KMS-11 (cell line): ENCODE data around the gene AEN.

Experiments
- H2AFZ ChIP-seq: fragments of 200-600 bp; sonication (generic); 2 replicates; pipeline ENCODE4 v1.6.1; 2016; ENCODE audit warnings: antibody characterized with exemption, mixed run types, low read depth
- H3K27ac ChIP-seq: fragments of 200-600 bp; sonication (generic); 2 replicates; pipeline ENCODE4 v1.6.1; 2016; ENCODE audit warnings: mild to moderate bottlenecking, mixed run types
- H3K27me3 ChIP-seq: fragments of 200-600 bp; sonication (generic); 2 replicates; pipeline ENCODE4 v1.6.1; 2017; ENCODE audit warnings: mild to moderate bottlenecking, low read depth, mixed run types, moderate library complexity; ENCODE audit not compliant: insufficient read depth
- H3K36me3 ChIP-seq: fragments of 200-600 bp; sonication (generic); 2 replicates; pipeline ENCODE4 v1.6.1; 2017; ENCODE audit warnings: mild to moderate bottlenecking, mixed run types; ENCODE audit not compliant: insufficient read depth
- H3K4me1 ChIP-seq: fragments of 200-600 bp; sonication (generic); 2 replicates; pipeline ENCODE4 v1.6.1; 2016; ENCODE audit warnings: mild to moderate bottlenecking, low read depth, mixed run types; ENCODE audit not compliant: poor library complexity, severe bottlenecking
- H3K4me2 ChIP-seq: fragments of 200-600 bp; sonication (generic); 2 replicates; pipeline ENCODE4 v1.7.0; 2016; ENCODE audit warnings: mild to moderate bottlenecking, mixed run types
- H3K4me3 ChIP-seq: fragments of 200-600 bp; sonication (generic); IDR thresholded peaks from 2 replicates; pipeline ENCODE4 v1.6.1; 2017; ENCODE audit warnings: low read depth, low read length, mixed read lengths; ENCODE audit not compliant: insufficient read depth
- H3K79me2 ChIP-seq: fragments of 200-600 bp; sonication (generic); 2 replicates; pipeline ENCODE4 v1.6.1; 2016; ENCODE audit warnings: low read depth, mixed run types; ENCODE audit not compliant: insufficient read depth
- H3K9ac ChIP-seq: fragments of 200-600 bp; sonication (generic); 2 replicates; pipeline ENCODE4 v1.6.1; 2016; ENCODE audit warnings: mild to moderate bottlenecking, mixed run types
- H4K20me1 ChIP-seq: fragments of 200-600 bp; sonication (generic); 2 replicates; pipeline ENCODE4 v1.6.1; 2016; ENCODE audit warnings: mild to moderate bottlenecking, mixed run types; ENCODE audit not compliant: insufficient read depth
- TF ChIP-seq, protein P1 (sequence below): fragments of 200-600 bp; sonication (generic); conservative IDR thresholded peaks from 2 replicates; pipeline ENCODE4 v1.6.1; 2017; ENCODE audit warnings: low read depth, mild to moderate bottlenecking, antibody characterized with exemption, low read length, moderate library complexity, mixed read lengths

The AEN gene

DNA sequence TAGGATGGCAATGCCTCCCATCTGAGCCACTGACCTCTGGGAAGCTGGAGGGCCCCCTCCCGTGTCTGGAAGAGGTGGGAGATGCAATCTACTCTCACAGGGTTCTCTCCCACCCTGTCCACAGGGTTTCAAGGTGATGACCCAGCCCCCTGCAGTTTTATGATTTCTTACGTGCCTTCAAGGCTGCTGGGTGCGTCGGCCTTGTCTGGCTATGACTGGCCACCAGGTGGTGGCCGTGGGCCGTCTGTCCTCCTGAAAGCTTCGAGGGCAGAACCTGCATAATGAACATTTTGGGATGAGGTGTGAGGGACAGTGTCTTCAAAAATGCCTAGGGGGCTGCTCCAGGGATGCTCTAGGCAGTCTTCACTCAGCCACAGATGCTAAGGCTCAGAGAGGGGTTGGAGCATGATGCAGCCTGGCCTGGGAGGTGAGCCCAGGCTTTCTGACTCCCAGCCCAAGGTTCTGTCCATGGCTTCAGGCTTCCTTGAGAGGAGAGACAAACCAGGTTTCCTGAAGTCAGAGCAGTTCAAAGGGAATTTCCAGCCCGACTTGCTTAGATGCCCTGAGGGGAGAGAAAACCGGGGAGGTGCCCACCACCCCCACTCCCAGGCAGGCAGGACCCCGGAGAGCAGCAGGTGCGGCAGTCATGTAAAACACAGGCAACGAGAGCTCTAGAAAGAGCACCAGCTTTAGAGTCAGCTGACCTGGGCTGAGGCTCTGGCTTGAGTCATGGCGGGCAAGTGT, 36.4 kb downstream of the AEN start:
- Histone ChIP-seq H3K36me3 (no peaks in the 10 kb centered on the region), H3K27ac (no peak overlapping the region), H3K4me3 (no peak overlapping the region), H2AFZ (no peak overlapping the region), H3K9ac (no peak overlapping the region), H3K27me3 (no peaks in the 10 kb centered on the region), H4K20me1 (no peaks in the 10 kb centered on the region), H3K4me1 (peaks cover 17% of the 10 kb centered on the region), H3K79me2 (no peaks in the 10 kb centered on the region), H3K4me2 (peak overlapping the region; percentile 36; the same call in 1 of the 2 replicates)
- TF ChIP-seq, protein P1, sequence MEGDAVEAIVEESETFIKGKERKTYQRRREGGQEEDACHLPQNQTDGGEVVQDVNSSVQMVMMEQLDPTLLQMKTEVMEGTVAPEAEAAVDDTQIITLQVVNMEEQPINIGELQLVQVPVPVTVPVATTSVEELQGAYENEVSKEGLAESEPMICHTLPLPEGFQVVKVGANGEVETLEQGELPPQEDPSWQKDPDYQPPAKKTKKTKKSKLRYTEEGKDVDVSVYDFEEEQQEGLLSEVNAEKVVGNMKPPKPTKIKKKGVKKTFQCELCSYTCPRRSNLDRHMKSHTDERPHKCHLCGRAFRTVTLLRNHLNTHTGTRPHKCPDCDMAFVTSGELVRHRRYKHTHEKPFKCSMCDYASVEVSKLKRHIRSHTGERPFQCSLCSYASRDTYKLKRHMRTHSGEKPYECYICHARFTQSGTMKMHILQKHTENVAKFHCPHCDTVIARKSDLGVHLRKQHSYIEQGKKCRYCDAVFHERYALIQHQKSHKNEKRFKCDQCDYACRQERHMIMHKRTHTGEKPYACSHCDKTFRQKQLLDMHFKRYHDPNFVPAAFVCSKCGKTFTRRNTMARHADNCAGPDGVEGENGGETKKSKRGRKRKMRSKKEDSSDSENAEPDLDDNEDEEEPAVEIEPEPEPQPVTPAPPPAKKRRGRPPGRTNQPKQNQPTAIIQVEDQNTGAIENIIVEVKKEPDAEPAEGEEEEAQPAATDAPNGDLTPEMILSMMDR: peak; percentile 75

DNA sequence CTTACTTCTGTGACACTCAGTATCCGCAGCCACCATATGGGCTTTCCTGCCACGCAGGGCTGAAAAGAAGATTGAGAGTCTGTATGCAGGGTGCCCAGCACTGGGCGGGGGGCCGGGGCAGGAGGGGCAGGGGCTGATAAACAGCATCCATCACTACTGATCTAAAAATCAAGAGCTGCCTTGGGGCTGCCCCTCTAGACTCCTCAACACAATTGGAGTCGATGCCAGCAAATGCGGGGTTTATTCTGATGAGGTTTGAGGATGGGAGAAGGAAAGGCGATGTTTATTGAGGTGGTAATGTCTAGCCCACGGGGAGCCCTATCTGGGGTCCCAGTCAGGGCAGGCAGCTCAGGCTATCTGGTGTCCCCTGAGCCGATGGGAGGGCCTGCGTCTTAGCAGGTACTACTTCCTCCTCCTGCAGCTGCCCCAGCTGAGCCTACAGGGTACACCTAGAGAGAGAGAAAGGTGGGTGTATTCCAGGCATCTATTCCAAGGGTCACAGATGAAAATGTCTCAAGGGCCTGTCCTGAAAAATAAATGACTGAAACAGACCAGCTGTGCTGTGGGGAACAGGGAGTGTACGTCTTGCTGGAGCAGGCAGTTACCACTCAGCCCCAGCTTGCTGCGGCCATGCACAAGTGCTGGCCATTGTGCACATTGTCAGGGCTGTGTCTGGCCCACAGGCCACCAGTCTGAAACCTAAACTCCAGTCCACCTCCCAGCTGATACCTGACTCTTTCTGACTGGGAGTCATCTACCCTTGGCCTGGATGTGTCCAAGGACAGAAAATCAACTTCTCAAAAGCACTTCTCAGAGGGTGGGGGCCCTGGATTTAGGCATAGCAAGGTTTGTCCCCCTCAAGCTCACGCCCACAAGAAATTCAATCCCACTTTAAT, 37.2 kb downstream of the AEN start:
- no peak overlapping the region for H3K9ac ChIP-seq
- H3K4me1 ChIP-seq: peaks cover 17% of the 10 kb centered on the region
- TF ChIP-seq, protein P1: no peak
- H3K27ac ChIP-seq: no peak overlapping the region
- no peaks in the 10 kb centered on the region for H4K20me1 ChIP-seq
- no peaks in the 10 kb centered on the region for H3K27me3 ChIP-seq
- peak overlapping the region; percentile 36; the same call in 1 of the 2 replicates for H3K4me2 ChIP-seq
- H3K4me3 ChIP-seq: no peak overlapping the region
- no peak overlapping the region for H2AFZ ChIP-seq
- H3K36me3 ChIP-seq: no peaks in the 10 kb centered on the region
- H3K79me2 ChIP-seq: no peaks in the 10 kb centered on the region

DNA sequence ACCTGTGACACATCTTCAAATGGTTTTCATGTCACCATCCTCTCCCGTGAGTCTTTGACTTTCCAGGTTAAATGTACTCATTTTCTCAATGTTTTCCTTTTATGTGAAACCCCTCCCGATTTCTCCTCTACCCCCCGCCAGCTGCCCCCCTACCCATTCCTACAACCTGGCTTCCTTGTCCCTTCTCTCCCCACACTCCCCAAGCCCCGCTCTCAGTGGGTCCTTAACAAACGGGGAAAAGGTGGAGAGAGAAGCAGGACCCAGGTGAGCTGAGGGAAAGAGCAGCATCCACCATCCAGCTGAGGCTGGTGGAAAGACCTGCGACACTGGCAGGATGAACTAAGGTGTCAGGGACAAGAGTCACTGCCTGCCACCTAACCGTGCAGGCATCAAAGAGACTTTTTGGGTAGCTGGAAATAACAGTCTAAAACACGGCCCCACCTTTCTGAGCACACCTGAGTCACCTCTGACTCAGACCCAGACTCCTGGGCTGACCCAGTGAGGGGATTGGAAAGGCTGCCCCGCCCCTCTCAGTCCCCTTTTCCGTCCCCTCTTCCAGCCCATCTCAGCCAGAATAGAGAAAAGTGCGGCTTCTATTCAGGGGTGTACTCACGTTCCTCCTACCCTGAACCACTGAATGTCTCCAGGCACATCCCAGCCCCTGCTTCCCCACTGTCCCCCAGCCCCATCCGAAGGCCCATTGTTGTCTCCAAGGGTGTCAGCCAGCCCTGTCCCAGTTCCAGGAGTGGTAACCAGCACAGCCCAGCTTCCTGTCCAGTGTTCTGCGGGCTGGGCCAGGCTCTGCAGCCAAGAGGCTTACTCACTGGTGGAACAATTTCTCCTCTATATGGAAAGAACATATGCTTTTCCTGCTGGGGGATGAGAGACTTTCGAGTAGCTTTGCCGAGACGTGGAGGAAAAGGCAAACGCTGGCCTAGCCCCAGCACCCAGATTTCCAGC, 38.1 kb downstream of the AEN start:
- Histone ChIP-seq H3K4me2 (no peak overlapping the region), H2AFZ (no peak overlapping the region)
- TF ChIP-seq, protein P1: no peak

DNA sequence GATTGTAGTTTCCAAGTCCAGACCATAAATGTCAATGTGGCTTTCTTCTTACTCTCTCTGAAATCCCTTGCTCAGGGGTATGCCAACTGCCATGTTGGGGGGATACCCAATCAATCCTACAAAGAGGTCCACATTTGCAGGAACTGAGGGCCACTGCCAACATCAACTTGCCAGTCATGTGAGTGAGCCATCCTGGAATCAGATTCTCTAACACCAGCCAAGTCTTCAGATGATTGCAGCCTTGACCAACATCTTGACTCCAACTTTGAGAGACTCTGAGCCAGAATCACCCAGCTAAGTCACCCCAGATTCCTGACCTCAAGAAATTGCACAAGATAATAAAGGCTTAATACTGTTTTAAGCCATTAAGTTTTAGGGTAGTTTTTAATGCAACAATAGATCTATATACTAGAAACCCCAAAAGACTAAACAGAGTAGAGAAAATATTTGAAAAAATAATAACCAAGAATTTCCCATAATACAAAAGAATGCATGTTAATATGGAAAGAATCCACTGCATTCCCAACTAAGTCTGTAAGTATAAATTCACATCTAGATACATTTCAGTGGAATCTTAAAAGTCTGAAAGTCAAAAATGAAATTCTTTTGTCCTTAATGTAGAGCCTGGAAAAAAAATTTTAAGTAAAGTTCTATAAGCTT, 40.0 kb downstream of the AEN start:
- no peaks in the 10 kb centered on the region for H3K36me3 ChIP-seq
- H3K4me2 ChIP-seq: no peak overlapping the region
- no peak overlapping the region for H3K9ac ChIP-seq
- H3K27me3 ChIP-seq: no peaks in the 10 kb centered on the region
- TF ChIP-seq, protein P1: no peak
- H3K79me2 ChIP-seq: no peaks in the 10 kb centered on the region
- H3K4me3 ChIP-seq: no peak overlapping the region
- no peak overlapping the region for H3K27ac ChIP-seq
- H2AFZ ChIP-seq: no peak overlapping the region
- no peaks in the 10 kb centered on the region for H4K20me1 ChIP-seq
- peaks cover 17% of the 10 kb centered on the region for H3K4me1 ChIP-seq

More for the DNA sequence above, 38.1 kb downstream of the AEN start:
- H3K79me2 ChIP-seq: no peaks in the 10 kb centered on the region
- no peaks in the 10 kb centered on the region for H3K27me3 ChIP-seq
- no peaks in the 10 kb centered on the region for H4K20me1 ChIP-seq
- no peak overlapping the region for H3K4me3 ChIP-seq
- H3K9ac ChIP-seq: no peak overlapping the region
- peaks cover 17% of the 10 kb centered on the region for H3K4me1 ChIP-seq
- no peak overlapping the region for H3K27ac ChIP-seq
- no peaks in the 10 kb centered on the region for H3K36me3 ChIP-seq
